Endothelial cell of umbilical vein (primary cell): ENCODE results near the gene POMGNT2. TPM values are rescaled to one million over a fixed set of nuclear protein-coding genes. Genes with fewer than 3 reads are reported as not detected.

Experiments
- BruUV-seq: library from RNA; stranded (reverse); fragments of 400-500 nt; replicated peaks from 2 replicates; lab custom pipeline; 2021; lab: Mats Ljungman, UMichigan
- CTCF ChIA-PET: fragments of 300-600, 350-600 bp; sonication (Branson Sonifier 250); formaldehyde crosslinking; loops from one replicate; lab custom pipeline; 2021; ENCODE audit warnings: antibody characterized with exemption, inconsistent platforms; lab: Charles Lee
- POLR2A ChIA-PET: fragments of 300-600, 350-600 bp; sonication (Branson Sonifier 250); formaldehyde crosslinking; loops from one replicate; lab custom pipeline; 2021; ENCODE audit warnings: antibody characterized with exemption, inconsistent platforms; lab: Charles Lee
- DNase-seq: peaks from one replicate; pipeline ENCODE4 v3.0.0-alpha.2; 2011; ENCODE audit warnings: low read depth, low spot score
- FAIRE-seq: peaks from 2 replicates; lab custom pipeline; 2011; peaks lifted over from hg19 to GRCh38; lab: Jason Lieb, UNC
- H2AFZ ChIP-seq: 2 replicates; pipeline ENCODE4 v1.6.0; 2012; ENCODE audit warnings: low read depth, low read length, control low read depth, inconsistent platforms
- H3K27ac ChIP-seq: 2 replicates; pipeline ENCODE4 v1.5.1; 2011; ENCODE audit warnings: low read depth, mild to moderate bottlenecking, control low read depth, low read length, moderate library complexity; ENCODE audit not compliant: insufficient read depth
- H3K27me3 ChIP-seq, 2 experiments: 2 replicates each; pipeline versions ENCODE4 v1.6.0 to v1.6.1; 2011; ENCODE audit warnings: low read length in 2 of 2, mixed read lengths in 1 of 2; ENCODE audit not compliant: control insufficient read depth in 2 of 2, insufficient read depth in 2 of 2
- H3K36me3 ChIP-seq, 2 experiments: 2 replicates in 1 of 2; 3 replicates in 1 of 2; pipeline ENCODE4 v1.5.1; 2011; ENCODE audit warnings: low read length in 2 of 2, mild to moderate bottlenecking in 1 of 2, moderate library complexity in 1 of 2; ENCODE audit not compliant: control insufficient read depth in 2 of 2, insufficient read depth in 2 of 2; ENCODE audit errors: extremely low read depth in 1 of 2
- H3K4me1 ChIP-seq: 3 replicates; pipeline ENCODE4 v1.5.1; 2011; ENCODE audit warnings: mild to moderate bottlenecking, low read length; ENCODE audit not compliant: control insufficient read depth, insufficient read depth; ENCODE audit errors: extremely low read depth
- H3K4me2 ChIP-seq: 2 replicates; pipeline ENCODE4 v1.6.1; 2011; ENCODE audit warnings: low read length, control low read depth, mixed read lengths; ENCODE audit not compliant: insufficient read depth
- H3K4me3 ChIP-seq, 3 experiments: fragments of 200-600 bp in 1 of 3; sonication (generic), shearing (Covaris generic) in 1 of 3; replicated peaks in 1 of 3; 2 replicates each; pipeline ENCODE4 v1.5.1; 2011 to 2016; ENCODE audit warnings: control low read depth in 3 of 3, low read length in 3 of 3, mild to moderate bottlenecking in 2 of 3, inconsistent platforms in 1 of 3, low read depth in 1 of 3, moderate library complexity in 1 of 3; ENCODE audit not compliant: insufficient read depth in 1 of 3
- H3K79me2 ChIP-seq: 2 replicates; pipeline ENCODE4 v1.6.0; 2012; ENCODE audit warnings: low read length, inconsistent platforms; ENCODE audit not compliant: control insufficient read depth, insufficient read depth
- H3K9ac ChIP-seq: replicated peaks from 2 replicates; pipeline ENCODE3; 2011; ENCODE audit warnings: low read length, control low read depth; ENCODE audit not compliant: insufficient read depth; ENCODE audit errors: extremely low read depth
- H3K9me1 ChIP-seq: replicated peaks from 3 replicates; pipeline ENCODE4 v1.6.0; 2011; ENCODE audit warnings: mild to moderate bottlenecking, low read length; ENCODE audit not compliant: control insufficient read depth, insufficient read depth; ENCODE audit errors: extremely low read depth
- H3K9me3 ChIP-seq: replicated peaks from 2 replicates; pipeline ENCODE4 v1.5.1; 2012; ENCODE audit warnings: low read length, inconsistent platforms; ENCODE audit not compliant: control insufficient read depth, insufficient read depth
- H4K20me1 ChIP-seq: replicated peaks from 2 replicates; pipeline ENCODE3; 2011; ENCODE audit warnings: mild to moderate bottlenecking, low read length; ENCODE audit not compliant: control insufficient read depth, insufficient read depth; ENCODE audit errors: extremely low read depth
- EZH2 ChIP-seq: IDR thresholded peaks from 2 replicates; pipeline ENCODE4 v1.6.1; 2012; ENCODE audit warnings: borderline replicate concordance, low read depth, mild to moderate bottlenecking, moderate library complexity, low read length, inconsistent platforms; ENCODE audit not compliant: severe bottlenecking
- GATA2 ChIP-seq: IDR thresholded peaks from 2 replicates; pipeline ENCODE4 v1.7.0; 2011; ENCODE audit warnings: low read depth, mild to moderate bottlenecking, moderate library complexity, mixed read lengths, low read length; ENCODE audit not compliant: insufficient read length, insufficient read depth
- MYC ChIP-seq: IDR thresholded peaks from one replicate; pipeline ENCODE4 v1.6.1; 2011; ENCODE audit warnings: mild to moderate bottlenecking, low read depth, low read length
- POLR2AphosphoS5 ChIP-seq: IDR thresholded peaks from 2 replicates; pipeline ENCODE4 v1.6.1; 2012; ENCODE audit warnings: low read depth, mild to moderate bottlenecking, control low read depth, low read length, moderate library complexity; ENCODE audit not compliant: insufficient read depth
- dilution Hi-C: fragments of 300-500 bp; cut with MboI; formaldehyde crosslinking; loops from one replicate; pipeline ENCODE4 v1.15.0; 2019; ENCODE audit warnings: low sequenced_read_pairs; ENCODE audit not compliant: extremely low pct_ligation_motif_present
- intact Hi-C: fragments of 100-400 bp; cut with micrococcal nuclease; formaldehyde crosslinking; loops from one replicate; pipeline ENCODE4 v1.10.0; 2022
- polyA plus RNA-seq, 4 experiments: library from polyadenylated mRNA; depleted of rRNA in 3 of 4; stranded (reverse) in 3 of 4; unstranded in 1 of 4; fragments of >200 nt; gene quantifications; 2 replicates each; pipeline versions ENCODE4 v1.2.1 to v1.2.3, GENCODE V29; 2011 to 2012; ENCODE audit warnings: missing spikeins in 1 of 4
- total RNA-seq: library from RNA; stranded (reverse); gene quantifications from 2 replicates; pipeline ENCODE4 v1.2.3, GENCODE V29; 2021

Gene POMGNT2
- total and polyA plus RNA-seq, 2 donors (not counting 3 experiments of a cell fraction or from before 2014, with no cell fraction given): 6.4 to 16.3 TPM

GRCh38 chr3:43106293-43106628 lies 382 bp upstream of the POMGNT2 start:
- Histone ChIP-seq H3K79me2 (no peaks in the 10 kb centered on the region), H3K9me3 (no peaks in the 10 kb centered on the region), H3K4me1 (peaks cover 4% of the 10 kb centered on the region), H4K20me1 (no peaks in the 10 kb centered on the region), H3K4me3 (peak overlapping the region; percentile 62 to 71 (median 68)), H2AFZ (peak overlapping the region; percentile 96), H3K27ac (no peak overlapping the region), H3K9me1 (no peaks in the 10 kb centered on the region), H3K36me3 (no peaks in the 10 kb centered on the region), H3K27me3 (no peaks in the 10 kb centered on the region), H3K4me2 (peak overlapping the region; percentile 98), H3K9ac (peak overlapping the region; percentile 7)
- CTCF ChIA-PET: interaction anchor here (1.4 kb wide), 1 partner anchor 17 kb away, joined by 4 read pairs; no protein-coding TSS in a partner anchor
- DNase-seq: no peak
- TF ChIP-seq MYC (no peak), GATA2 (no peak)
- POLR2A ChIA-PET: no interaction called here
- BruUV-seq: no TSS peak
- intact Hi-C loops: no loop called here
- FAIRE-seq: no peak
- dilution Hi-C loops: no loop called here

- Histone ChIP-seq H3K4me3 (peak overlapping the region in 1 of 3 experiments; percentile 71), H3K9ac (no peak overlapping the region), H2AFZ (no peak overlapping the region), H3K4me1 (peaks cover 4% of the 10 kb centered on the region), H3K9me3 (no peaks in the 10 kb centered on the region), H3K27me3 (no peaks in the 10 kb centered on the region), H3K4me2 (peak overlapping the region; percentile 24), H3K9me1 (no peaks in the 10 kb centered on the region), H3K36me3 (no peaks in the 10 kb centered on the region), H4K20me1 (no peaks in the 10 kb centered on the region), H3K79me2 (no peaks in the 10 kb centered on the region), H3K27ac (no peak overlapping the region)
- no peak for TF ChIP-seq EZH2
- no peak for TF ChIP-seq POLR2AphosphoS5
- TF ChIP-seq MYC: no peak
- no peak for FAIRE-seq
- CTCF ChIA-PET: interaction anchor here (0.6 to 1.4 kb wide), 3 partner anchors 15 to 143 kb away, joined by 3 to 4 read pairs (median 3); no protein-coding TSS in a partner anchor
- dilution Hi-C loops (no loop called here), intact Hi-C loops (no loop called here)
- POLR2A ChIA-PET: no interaction called here
- BruUV-seq: no TSS peak
- no peak for DNase-seq
These were observed 951 bp downstream of the POMGNT2 start for GRCh38 chr3:43104660-43105595.
